H1 (cell line): ENCODE data around the gene TEAD2. TPM values are rescaled to one million over a fixed set of nuclear protein-coding genes. Genes with fewer than 3 reads are reported as not detected.

Experiments
- CTCF ChIA-PET: fragments of 300-600 bp; sonication (Branson Sonifier 250); formaldehyde crosslinking; loops from one replicate; lab custom pipeline; 2021; ENCODE audit not compliant: partially characterized antibody; lab: Charles Lee
- POLR2A ChIA-PET: fragments of 300-600 bp; sonication (Branson Sonifier 250); formaldehyde crosslinking; loops from one replicate; lab custom pipeline; 2021; ENCODE audit warnings: inconsistent platforms; ENCODE audit not compliant: partially characterized antibody; lab: Charles Lee
- DNase-seq, 2 experiments: peaks; one replicate each; pipeline versions ENCODE4 v3.0.0 to v3.0.0-alpha.2; 2010 to 2022; ENCODE audit warnings: low spot score in 2 of 2, low read depth in 1 of 2, mixed read lengths in 1 of 2
- FAIRE-seq: peaks from 2 replicates; lab custom pipeline; 2011; peaks lifted over from hg19 to GRCh38; lab: Jason Lieb, UNC
- H2AFZ ChIP-seq: 2 replicates; pipeline ENCODE4 v1.8.1; 2012; ENCODE audit warnings: low read length, inconsistent platforms
- H2AK5ac ChIP-seq: 2 replicates; pipeline ENCODE4 v1.6.1; 2013; ENCODE audit warnings: low read depth, low read length
- H2BK120ac ChIP-seq: replicated peaks from 2 replicates; pipeline ENCODE3; 2013; ENCODE audit warnings: low read depth, low read length, inconsistent platforms
- H2BK12ac ChIP-seq: 2 replicates; pipeline ENCODE4 v1.6.1; 2013; ENCODE audit warnings: low read depth, low read length
- H2BK15ac ChIP-seq: 2 replicates; pipeline ENCODE4 v1.6.1; 2013; ENCODE audit warnings: low read length
- H2BK20ac ChIP-seq: 2 replicates; pipeline ENCODE4 v1.6.1; 2013; ENCODE audit warnings: low read length
- H2BK5ac ChIP-seq: 2 replicates; pipeline ENCODE4 v1.6.1; 2013; ENCODE audit warnings: low read depth, low read length
- H3K14ac ChIP-seq: 2 replicates; pipeline ENCODE4 v1.6.1; 2013; ENCODE audit warnings: inconsistent platforms; ENCODE audit not compliant: insufficient read length
- H3K18ac ChIP-seq: 2 replicates; pipeline ENCODE4 v1.6.1; 2013; ENCODE audit warnings: low read length; ENCODE audit errors: extremely low read depth
- H3K23ac ChIP-seq: 2 replicates; pipeline ENCODE4 v1.6.1; 2013; ENCODE audit warnings: inconsistent platforms; ENCODE audit not compliant: insufficient read length
- H3K23me2 ChIP-seq: 2 replicates; pipeline ENCODE4 v1.6.1; 2013; ENCODE audit warnings: low read depth, low read length
- H3K27ac ChIP-seq: 2 replicates; pipeline ENCODE4 v1.6.1; 2011; ENCODE audit warnings: low read depth, low read length, inconsistent platforms
- H3K27me3 ChIP-seq, 4 experiments: replicated peaks in 1 of 4; 1 replicate in 1 of 4; 2 replicates in 3 of 4; pipeline versions ENCODE4 v1.6.1 to v1.8.1; 2011 to 2013; ENCODE audit warnings: low read length in 3 of 4, mild to moderate bottlenecking in 3 of 4, inconsistent platforms in 2 of 4, mixed read lengths in 2 of 4, moderate library complexity in 1 of 4; ENCODE audit not compliant: control insufficient read depth in 3 of 4, insufficient read depth in 3 of 4; ENCODE audit errors: extremely low read depth in 1 of 4
- H3K36me3 ChIP-seq, 4 experiments: 2 replicates each; pipeline versions ENCODE4 v1.6.1 to v1.8.1; 2011 to 2013; ENCODE audit warnings: mild to moderate bottlenecking in 4 of 4, low read length in 3 of 4, moderate library complexity in 2 of 4, control low read depth in 1 of 4, inconsistent platforms in 1 of 4; ENCODE audit not compliant: insufficient read depth in 4 of 4, control insufficient read depth in 2 of 4
- H3K4ac ChIP-seq: replicated peaks from 2 replicates; pipeline ENCODE3; 2013; ENCODE audit warnings: low read length, low read depth, mixed read lengths, inconsistent platforms; ENCODE audit not compliant: insufficient read length
- H3K4me1 ChIP-seq, 4 experiments: replicated peaks in 1 of 4; 1 replicate in 1 of 4; 2 replicates in 3 of 4; pipeline versions ENCODE4 v1.6.1 to v1.8.1; 2011 to 2013; ENCODE audit warnings: low read length in 3 of 4, inconsistent platforms in 2 of 4, mixed read lengths in 1 of 4; ENCODE audit not compliant: insufficient read depth in 4 of 4, control insufficient read depth in 3 of 4
- H3K4me2 ChIP-seq, 2 experiments: 2 replicates each; pipeline versions ENCODE4 v1.6.1 to v1.8.1; 2011 to 2013; ENCODE audit warnings: low read depth in 2 of 2, low read length in 2 of 2, control low read depth in 1 of 2, inconsistent platforms in 1 of 2, mild to moderate bottlenecking in 1 of 2; ENCODE audit not compliant: insufficient read depth in 1 of 2
- H3K4me3 ChIP-seq, 4 experiments: fragments of 200-600, 300-600 bp in 1 of 4; sonication (generic), shearing (Covaris generic), sonication (Bioruptor Twin) in 1 of 4; 2 replicates each; pipeline versions ENCODE4 v1.5.1 to v1.8.1; 2011 to 2016; ENCODE audit warnings: low read length in 4 of 4, low read depth in 3 of 4, control low read depth in 2 of 4, inconsistent platforms in 2 of 4, mild to moderate bottlenecking in 2 of 4, mixed read lengths in 1 of 4, moderate library complexity in 1 of 4; ENCODE audit not compliant: insufficient read depth in 2 of 4; ENCODE audit errors: extremely low read depth in 1 of 4
- H3K56ac ChIP-seq: replicated peaks from 2 replicates; pipeline ENCODE3; 2013; ENCODE audit warnings: low read depth, mild to moderate bottlenecking, mixed read lengths, low read length, inconsistent platforms; ENCODE audit not compliant: insufficient read length
- H3K79me1 ChIP-seq: 2 replicates; pipeline ENCODE4 v1.6.1; 2013; ENCODE audit warnings: low read depth, low read length, control low read depth
- H3K79me2 ChIP-seq, 2 experiments: 2 replicates each; pipeline versions ENCODE4 v1.6.1 to v1.8.1; 2012 to 2013; ENCODE audit warnings: low read length in 2 of 2, mild to moderate bottlenecking in 2 of 2, inconsistent platforms in 1 of 2; ENCODE audit not compliant: insufficient read depth in 2 of 2, control insufficient read depth in 1 of 2
- H3K9ac ChIP-seq, 4 experiments: replicated peaks in 1 of 4; 1 replicate in 1 of 4; 2 replicates in 3 of 4; pipeline versions ENCODE4 v1.6.1 to v1.8.1; 2011 to 2013; ENCODE audit warnings: low read depth in 3 of 4, low read length in 3 of 4, control low read depth in 2 of 4, mild to moderate bottlenecking in 2 of 4, moderate library complexity in 2 of 4, inconsistent platforms in 1 of 4; ENCODE audit errors: extremely low read depth in 1 of 4
- H3K9me3 ChIP-seq, 2 experiments: 2 replicates each; pipeline versions ENCODE4 v1.6.1 to v1.8.1; 2012 to 2013; ENCODE audit warnings: mild to moderate bottlenecking in 2 of 2, moderate library complexity in 2 of 2, control low read depth in 1 of 2, inconsistent platforms in 1 of 2, low read depth in 1 of 2, low read length in 1 of 2, mixed read lengths in 1 of 2; ENCODE audit not compliant: insufficient read depth in 2 of 2
- H4K20me1 ChIP-seq, 2 experiments: replicated peaks in 1 of 2; 2 replicates each; pipeline versions ENCODE3 to v1.8.1; 2011 to 2013; ENCODE audit warnings: inconsistent platforms in 2 of 2, low read length in 2 of 2, mild to moderate bottlenecking in 1 of 2; ENCODE audit not compliant: insufficient read depth in 2 of 2, control insufficient read depth in 1 of 2
- H4K5ac ChIP-seq: 2 replicates; pipeline ENCODE4 v1.6.1; 2013; ENCODE audit warnings: low read length, low read depth, mixed read lengths, inconsistent platforms; ENCODE audit not compliant: insufficient read length
- H4K8ac ChIP-seq: 2 replicates; pipeline ENCODE4 v1.8.0; 2013; ENCODE audit warnings: mild to moderate bottlenecking, moderate library complexity, low read length, inconsistent platforms; ENCODE audit not compliant: insufficient read depth; ENCODE audit errors: extremely low read depth
- H4K91ac ChIP-seq: replicated peaks from 2 replicates; pipeline ENCODE3; 2013; ENCODE audit warnings: low read length, mixed read lengths, inconsistent platforms; ENCODE audit not compliant: insufficient read length
- ATF2 ChIP-seq: IDR thresholded peaks from 2 replicates; pipeline ENCODE4 v1.6.1; 2012; ENCODE audit warnings: low read length, inconsistent platforms
- CEBPB ChIP-seq: IDR thresholded peaks from 2 replicates; pipeline ENCODE4 v1.6.1; 2012; ENCODE audit warnings: low read depth, low read length
- CTBP2 ChIP-seq: IDR thresholded peaks from 2 replicates; pipeline ENCODE4 v1.7.0; 2011; ENCODE audit warnings: borderline replicate concordance, mild to moderate bottlenecking, moderate library complexity, mixed read lengths, low read length; ENCODE audit not compliant: insufficient read depth, insufficient read length
- EGR1 ChIP-seq: IDR thresholded peaks from 2 replicates; pipeline ENCODE4 v1.6.1; 2011; ENCODE audit warnings: low read depth, low read length, borderline replicate concordance
- GTF2F1 ChIP-seq: IDR thresholded peaks from 2 replicates; pipeline ENCODE4 v1.6.1; 2012; ENCODE audit warnings: low read depth, low read length, improper control_type of control experiment, borderline replicate concordance
- KDM1A ChIP-seq: fragments of 200-600, 300-600 bp; sonication (generic); IDR thresholded peaks from 2 replicates; pipeline ENCODE4 v1.7.1; 2016; ENCODE audit warnings: mild to moderate bottlenecking, low read length, borderline replicate concordance
- KDM5A ChIP-seq: fragments of 200-600 bp; IDR thresholded peaks from 2 replicates; pipeline ENCODE4 v1.7.1; 2012; ENCODE audit warnings: mild to moderate bottlenecking, low read length, inconsistent platforms, mixed read lengths
- POU5F1 ChIP-seq: IDR thresholded peaks from 2 replicates; pipeline ENCODE4 v1.6.1; 2011; ENCODE audit warnings: low read depth, mild to moderate bottlenecking, low read length, moderate library complexity
- SIN3A ChIP-seq, 2 experiments: IDR thresholded peaks in 1 of 2; conservative IDR thresholded peaks in 1 of 2; 2 replicates each; pipeline ENCODE4 v1.6.1; 2011 to 2012; ENCODE audit warnings: low read length in 2 of 2, improper control_type of control experiment in 1 of 2, low read depth in 1 of 2, mild to moderate bottlenecking in 1 of 2
- SIX5 ChIP-seq: IDR thresholded peaks from 2 replicates; pipeline ENCODE4 v1.6.1; 2011; ENCODE audit warnings: mild to moderate bottlenecking, low read depth, low read length
- TEAD4 ChIP-seq: IDR thresholded peaks from 2 replicates; pipeline ENCODE4 v1.6.1; 2012; ENCODE audit warnings: low read depth, low read length, inconsistent platforms, mixed read lengths
- WGBS, 2 experiments: shearing (Covaris generic) in 1 of 2; methylation state at CpG; one replicate each; pipeline versions ENCODE4 v1.1.6 to v1.1.7; 2013 to 2015; ENCODE audit warnings: low lambda C conversion rate in 2 of 2, mixed read lengths in 2 of 2, inconsistent platforms in 1 of 2, low coverage in 1 of 2, missing lambda C conversion rate in 1 of 2; ENCODE audit not compliant: insufficient replicate concordance in 2 of 2, insufficient coverage in 1 of 2, insufficient read length in 1 of 2; ENCODE audit errors: extremely low coverage in 1 of 2, missing lambda C conversion rate in 1 of 2; 5-methylcytosine and 5-hydroxymethylcytosine counted together
- polyA plus RNA-seq, 7 experiments: library from polyadenylated mRNA; depleted of rRNA in 3 of 7; stranded (reverse) in 5 of 7; unstranded in 2 of 7; fragments of >200 nt in 5 of 7; fragments of 200-250 nt in 2 of 7; gene quantifications; 1 replicate in 5 of 7; 2 replicates in 1 of 7; 4 replicates in 1 of 7; pipeline versions ENCODE4 v1.2.1 to v1.2.3, GENCODE V29; 2011 to 2013; ENCODE audit warnings: missing spikeins in 2 of 7, mixed read lengths in 2 of 7
- total RNA-seq: library from RNA; stranded (reverse); fragmentation: NEBNext Ultra II Directional; extraction: Animal tissue kit (Norgen Biotek cat#: 25700); gene quantifications from 2 replicates; pipeline ENCODE4 v1.2.1, GENCODE V29; 2021

Gene TEAD2
- total and polyA plus RNA-seq, 2 of the 8 experiments (the other 6 are each of a cell fraction or from before 2014, with no cell fraction given), result 87.6 to 146 TPM

GRCh38 chr19:49374665-49375434 lies 12.6 kb upstream of the TEAD2 start:
- Histone ChIP-seq H2BK15ac (no peak overlapping the region), H3K56ac (no peak overlapping the region), H4K8ac (no peak overlapping the region), H3K79me2 (no peaks in the 10 kb centered on the region), H3K4me3 (no peak overlapping the region), H3K27ac (no peak overlapping the region), H4K5ac (no peak overlapping the region), H3K18ac (no peak overlapping the region), H3K23me2 (no peaks in the 10 kb centered on the region), H3K4me2 (no peak overlapping the region), H3K27me3 (no peaks in the 10 kb centered on the region; a peak in 1 of 7 replicates), H3K79me1 (no peaks in the 10 kb centered on the region), H3K4me1 (no peaks in the 10 kb centered on the region), H3K4ac (no peak overlapping the region), H2BK120ac (no peak overlapping the region), H3K14ac (no peak overlapping the region), H2BK12ac (no peak overlapping the region), H4K91ac (no peak overlapping the region), H3K9ac (no peak overlapping the region), H3K23ac (no peak overlapping the region), H3K36me3 (no peaks in the 10 kb centered on the region), H4K20me1 (no peaks in the 10 kb centered on the region), H2AK5ac (no peak overlapping the region), H2BK5ac (no peak overlapping the region), H3K9me3 (0 out of 4 replicates have a peak, but pooled peaks cover 0 to 7% of the 10 kb centered on the region in 2 experiments), H2AFZ (no peak overlapping the region), H2BK20ac (no peak overlapping the region)
- DNase-seq (no peak), FAIRE-seq (no peak)
- POLR2A ChIA-PET, result interaction anchor here (0.7 to 1.6 kb wide), 5 partner anchors 8 to 61 kb away, joined by 3 read pairs; no protein-coding TSS in a partner anchor
- WGBS, 2 experiments, result 81% methylated on average over 12 of the region's 16 CpGs; no CpG with 5 or more reads in 1 of the 2 experiments
- CTCF ChIA-PET, result interaction anchor here (0.6 to 4.0 kb wide), 9 partner anchors 16 to 73 kb away, joined by 3 to 25 read pairs (median 3); no protein-coding TSS in a partner anchor
- no peak for TF ChIP-seq ATF2
- no peak for TF ChIP-seq CEBPB
- TF ChIP-seq KDM1A, result no peak
- TF ChIP-seq SIN3A (conservative IDR thresholded peaks at IDR 0.05 in 1 of 2, IDR thresholded peaks at IDR 0.05 in 1 of 2; ENCODE audit: low read depth in 1 of 2, low read length in 2 of 2), result no peak
- TF ChIP-seq GTF2F1, result no peak
- TF ChIP-seq TEAD4, result no peak
- no peak for TF ChIP-seq KDM5A
- no peak for TF ChIP-seq POU5F1
- no peak for TF ChIP-seq EGR1
- TF ChIP-seq SIX5, result no peak
- no peak for TF ChIP-seq CTBP2
